Neural crest cell (in vitro differentiated cells): ENCODE results near the gene PCDHA9. TPM values are rescaled to one million over a fixed set of nuclear protein-coding genes. Genes with fewer than 3 reads are reported as not detected.
"Not testable (repeated sequence)": the region's sequence is repeated elsewhere in the genome, so short reads cannot be mapped to it uniquely, and the experiment has no call there.

ENCODE experiments used
- DNase-seq: peaks from one replicate; pipeline ENCODE4 v3.0.0; 2021; ENCODE audit warnings: low read depth, mixed read lengths, low spot score
- H3K27ac Mint-ChIP-seq: one replicate; pipeline ENCODE4 v1.8.0; 2021; ENCODE audit warnings: mild to moderate bottlenecking, mixed read lengths; ENCODE audit not compliant: unreplicated experiment
- H3K27me3 Mint-ChIP-seq: 2 replicates; pipeline ENCODE4 v1.8.0; 2021; ENCODE audit warnings: low read depth, mild to moderate bottlenecking, mixed read lengths
- H3K36me3 Mint-ChIP-seq: 2 replicates; pipeline ENCODE4 v1.8.0; 2021; ENCODE audit warnings: low read depth, mild to moderate bottlenecking, mixed read lengths
- H3K4me1 Mint-ChIP-seq: 2 replicates; pipeline ENCODE4 v1.8.0; 2021; ENCODE audit warnings: mixed read lengths
- H3K4me3 Mint-ChIP-seq: one replicate; pipeline ENCODE4 v1.8.0; 2021; ENCODE audit warnings: mild to moderate bottlenecking, mixed read lengths
- H3K9me3 Mint-ChIP-seq: 2 replicates; pipeline ENCODE4 v1.8.0; 2021; ENCODE audit warnings: mixed read lengths
- total RNA-seq: library from RNA; stranded (reverse); gene quantifications from 2 replicates; pipeline ENCODE4 v1.2.1, GENCODE V29; 2021
- TF ChIP-seq, protein P1 (sequence below): fragments of 200-600 bp; sonication (generic); conservative IDR thresholded peaks from 2 replicates; pipeline ENCODE4 v1.5.0; 2021; ENCODE audit warnings: antibody characterized with exemption, mild to moderate bottlenecking

PCDHA9 gene
- total RNA-seq, 1 donor from 2014 or later = 1.4 TPM

- peaks cover 45% of the 10 kb centered on the region for H3K36me3 Mint-ChIP-seq
- H3K27me3 Mint-ChIP-seq = no peaks in the 10 kb centered on the region
- peak within 1 kb of the TSS; percentile 91 for H3K4me3 Mint-ChIP-seq
- DNase-seq = peak; percentile 18
- peaks cover 17% of the 10 kb centered on the region for H3K9me3 Mint-ChIP-seq
- peak within 1 kb of the TSS; percentile 31 for H3K27ac Mint-ChIP-seq
- peaks cover 4% of the 10 kb centered on the region for H3K4me1 Mint-ChIP-seq
- TF ChIP-seq, protein P1, sequence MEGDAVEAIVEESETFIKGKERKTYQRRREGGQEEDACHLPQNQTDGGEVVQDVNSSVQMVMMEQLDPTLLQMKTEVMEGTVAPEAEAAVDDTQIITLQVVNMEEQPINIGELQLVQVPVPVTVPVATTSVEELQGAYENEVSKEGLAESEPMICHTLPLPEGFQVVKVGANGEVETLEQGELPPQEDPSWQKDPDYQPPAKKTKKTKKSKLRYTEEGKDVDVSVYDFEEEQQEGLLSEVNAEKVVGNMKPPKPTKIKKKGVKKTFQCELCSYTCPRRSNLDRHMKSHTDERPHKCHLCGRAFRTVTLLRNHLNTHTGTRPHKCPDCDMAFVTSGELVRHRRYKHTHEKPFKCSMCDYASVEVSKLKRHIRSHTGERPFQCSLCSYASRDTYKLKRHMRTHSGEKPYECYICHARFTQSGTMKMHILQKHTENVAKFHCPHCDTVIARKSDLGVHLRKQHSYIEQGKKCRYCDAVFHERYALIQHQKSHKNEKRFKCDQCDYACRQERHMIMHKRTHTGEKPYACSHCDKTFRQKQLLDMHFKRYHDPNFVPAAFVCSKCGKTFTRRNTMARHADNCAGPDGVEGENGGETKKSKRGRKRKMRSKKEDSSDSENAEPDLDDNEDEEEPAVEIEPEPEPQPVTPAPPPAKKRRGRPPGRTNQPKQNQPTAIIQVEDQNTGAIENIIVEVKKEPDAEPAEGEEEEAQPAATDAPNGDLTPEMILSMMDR = peak; percentile 66
These were observed 20.8 kb downstream of the PCDHA9 start, which contains the start of gene PCDHA11 for GRCh38 chr5:140868721-140869554. Gene PCDHA11, plus strand, starts transcription at chr5:140868957. Its CDS starts 147 bp downstream, at chr5:140869104.

GRCh38 chr5:140869555-140869886 is 21.3 kb downstream of the PCDHA9 start:
- Mint-ChIP-seq H3K36me3 (peaks cover 47% of the 10 kb centered on the region), H3K9me3 (peaks cover 15% of the 10 kb centered on the region), H3K27ac (no peak overlapping the region)

GRCh38 chr5:140870221-140871201 is 22.3 kb downstream of the PCDHA9 start:
- TF ChIP-seq, protein P1 = no peak
- peaks cover 18% of the 10 kb centered on the region for H3K9me3 Mint-ChIP-seq
- H3K27ac Mint-ChIP-seq = no peak overlapping the region

More at GRCh38 chr5:140869555-140869886, 21.3 kb downstream of the PCDHA9 start:
- TF ChIP-seq, protein P1 = no peak
- DNase-seq = no peak
- peaks cover 4% of the 10 kb centered on the region for H3K4me1 Mint-ChIP-seq
- H3K27me3 Mint-ChIP-seq = no peaks in the 10 kb centered on the region
- peak overlapping the region; percentile 91 for H3K4me3 Mint-ChIP-seq

DNA sequence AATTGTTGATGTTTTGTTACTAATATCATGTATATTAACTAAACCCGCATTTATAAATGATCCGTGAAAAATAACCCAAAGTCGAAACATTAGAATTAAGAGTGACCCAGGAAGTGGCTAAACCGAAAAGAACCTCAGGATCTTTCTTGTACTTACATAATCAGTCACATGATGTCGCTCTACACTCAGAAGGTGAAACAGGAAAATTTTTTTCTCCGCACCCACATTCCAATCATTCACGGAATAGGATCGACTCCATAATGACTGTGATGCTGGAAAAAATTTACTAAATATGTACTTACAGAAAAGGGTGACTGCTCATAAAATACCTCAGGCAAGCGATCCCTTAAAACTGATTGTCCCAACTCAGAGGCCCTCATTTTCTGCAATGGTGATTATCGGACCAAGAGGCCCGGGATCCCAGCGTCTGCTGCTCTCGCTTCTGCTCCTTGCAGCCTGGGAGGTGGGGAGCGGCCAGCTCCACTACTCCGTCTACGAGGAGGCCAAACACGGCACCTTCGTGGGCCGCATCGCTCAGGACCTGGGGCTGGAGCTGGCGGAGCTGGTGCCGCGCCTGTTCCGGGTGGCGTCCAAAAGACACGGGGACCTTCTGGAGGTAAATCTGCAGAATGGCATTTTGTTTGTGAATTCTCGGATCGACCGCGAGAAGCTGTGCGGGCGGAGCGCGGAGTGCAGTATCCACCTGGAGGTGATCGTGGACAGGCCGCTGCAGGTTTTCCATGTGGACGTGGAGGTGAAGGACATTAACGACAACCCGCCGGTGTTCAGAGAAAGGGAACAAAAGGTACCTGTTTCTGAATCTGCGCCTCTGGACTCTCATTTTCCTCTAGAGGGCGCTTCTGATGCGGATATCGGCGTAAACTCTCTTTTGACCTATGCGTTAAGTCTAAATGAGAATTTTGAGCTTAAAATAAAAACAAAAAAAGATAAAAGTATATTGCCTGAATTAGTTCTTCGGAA is 27.2 kb downstream of the PCDHA9 start, which contains the start of gene PCDHA12:
TSS of gene PCDHA12 (plus strand) at position 224 of the 981 bp plus-strand sequence. CDS start at position 389, 165 bp downstream.
- peaks cover 15% of the 10 kb centered on the region for H3K9me3 Mint-ChIP-seq
- no peaks in the 10 kb centered on the region for H3K27me3 Mint-ChIP-seq
- H3K4me3 Mint-ChIP-seq = peak within 1 kb of the TSS; percentile 96
- no peak for DNase-seq
- peaks cover 15% of the 10 kb centered on the region for H3K4me1 Mint-ChIP-seq
- TF ChIP-seq, protein P1 = peak; percentile 68
- peaks cover 58% of the 10 kb centered on the region for H3K36me3 Mint-ChIP-seq
- H3K27ac Mint-ChIP-seq = peak within 1 kb of the TSS; percentile 89

More at GRCh38 chr5:140870221-140871201, 22.3 kb downstream of the PCDHA9 start:
- Mint-ChIP-seq H3K27me3 (no peaks in the 10 kb centered on the region), H3K36me3 (peaks cover 53% of the 10 kb centered on the region), H3K4me1 (peaks cover 10% of the 10 kb centered on the region), H3K4me3 (no peak overlapping the region)
- DNase-seq = no peak

GRCh38 chr5:140876541-140877261 is 28.5 kb downstream of the PCDHA9 start:
- not testable (repeated sequence) for DNase-seq, H3K4me3 Mint-ChIP-seq, H3K27me3 Mint-ChIP-seq, H3K27ac Mint-ChIP-seq
- peaks cover 16% of the 10 kb centered on the region for H3K9me3 Mint-ChIP-seq
- peaks cover 67% of the 10 kb centered on the region for H3K36me3 Mint-ChIP-seq
- H3K4me1 Mint-ChIP-seq = peaks cover 15% of the 10 kb centered on the region
